Gastroesophageal sphincter (tissue), 4 donors: ENCODE results near the gene TPRX1. TPM values are rescaled to one million over a fixed set of nuclear protein-coding genes. Genes with fewer than 3 reads are reported as not detected.
"Not testable (repeated sequence)": the region's sequence is repeated elsewhere in the genome, so short reads cannot be mapped to it uniquely, and the experiment has no call there.

Experiments used
- ATAC-seq: fragments of 150-250 bp; one replicate; pipeline ENCODE4 v1.9.1; 2016; ENCODE audit warnings: mild to moderate bottlenecking, moderate library complexity
- H3K27ac ChIP-seq, 4 donors: fragments of 200-600 bp; sonication (generic) in 3 of 4; 1 replicate in 3 of 4; 2 replicates in 1 of 4; pipeline ENCODE4 v1.5.1; 2016 to 2019
- H3K27me3 ChIP-seq: fragments of 200-600 bp; sonication (generic); one replicate; pipeline ENCODE4 v1.5.1; 2019
- H3K36me3 ChIP-seq, 2 donors: fragments of 200-600 bp; sonication (generic); one replicate each; pipeline ENCODE4 v1.5.1; 2019; ENCODE audit warnings: control low read depth in 1 of 2
- H3K4me1 ChIP-seq, 3 donors: fragments of 200-600 bp; sonication (generic); 1 replicate in 2 of 3; 2 replicates in 1 of 3; pipeline ENCODE4 v1.5.1; 2016 to 2019; ENCODE audit warnings: control low read depth in 2 of 3
- H3K4me3 ChIP-seq, 2 donors: fragments of 200-600 bp; sonication (generic); one replicate each; pipeline ENCODE4 v1.5.1; 2019; ENCODE audit warnings: mild to moderate bottlenecking in 1 of 2, moderate library complexity in 1 of 2
- H3K9me3 ChIP-seq, 3 donors: fragments of 200-600 bp; sonication (generic); one replicate each; pipeline ENCODE4 v1.5.1; 2017 to 2019; ENCODE audit warnings: control low read depth in 2 of 3
- CTCF ChIP-seq, 4 experiments: fragments of 200-600 bp in 2 of 4; fragments of 450-650 bp in 2 of 4; sonication (generic) in 1 of 4; IDR thresholded peaks; one replicate each; pipeline ENCODE4 v1.5.1; 2017 to 2019; ENCODE audit warnings: antibody characterized with exemption in 4 of 4, mild to moderate bottlenecking in 2 of 4, moderate library complexity in 2 of 4
- EP300 ChIP-seq: sonication (generic); formaldehyde crosslinking; IDR thresholded peaks from one replicate; pipeline ENCODE4 v1.6.1; 2017; ENCODE audit warnings: antibody characterized with exemption, mild to moderate bottlenecking
- POLR2A ChIP-seq, 2 donors: fragments of 450-650 bp; IDR thresholded peaks; one replicate each; pipeline ENCODE4 v1.6.1; 2017; ENCODE audit warnings: antibody characterized with exemption in 2 of 2, mild to moderate bottlenecking in 2 of 2, moderate library complexity in 1 of 2
- POLR2AphosphoS5 ChIP-seq: sonication (generic); formaldehyde crosslinking; IDR thresholded peaks from one replicate; pipeline ENCODE4 v1.6.1; 2017; ENCODE audit warnings: antibody characterized with exemption
- WGBS, 2 donors: methylation state at CpG; one replicate each; pipeline ENCODE4 v1.1.5; 2018; ENCODE audit warnings: low coverage in 1 of 2; 5-methylcytosine and 5-hydroxymethylcytosine counted together
- total RNA-seq, 4 donors: library from RNA; depleted of rRNA; stranded (reverse); fragments of >200 nt; gene quantifications; one replicate each; pipeline ENCODE4 v1.1.0, GENCODE V29; 2016

TPRX1 gene
- total RNA-seq, 4 donors from 2014 or later = not detected

DNA sequence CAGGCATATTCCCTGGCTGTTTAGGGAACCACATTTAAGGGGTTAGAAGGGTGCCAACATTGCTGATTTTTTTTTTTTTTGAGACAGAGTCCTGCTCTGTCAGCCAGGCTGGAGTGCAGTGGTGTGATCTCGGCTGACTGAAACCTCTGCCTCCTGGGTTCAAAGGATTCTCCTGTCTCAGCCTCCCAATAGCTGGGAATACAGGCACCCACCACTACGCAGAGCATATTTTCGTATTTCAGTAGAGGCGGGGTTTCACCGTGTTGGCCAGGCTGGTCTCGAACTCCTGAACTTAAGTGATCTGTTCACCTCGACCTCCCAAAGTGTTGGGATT is 9.6 kb upstream of the TPRX1 start:
- no peak for ATAC-seq
- TF ChIP-seq POLR2AphosphoS5 (no peak), POLR2A (IDR thresholded peaks at IDR 0.05) (no peak), EP300 (no peak), CTCF (IDR thresholded peaks at IDR 0.05) (no peak)
- Histone ChIP-seq H3K9me3 (no peaks in the 10 kb centered on the region), H3K27ac (no peak overlapping the region), H3K36me3 (no peaks in the 10 kb centered on the region), H3K4me3 (no peak overlapping the region), H3K27me3 (peaks cover 20% of the 10 kb centered on the region), H3K4me1 (no peaks in the 10 kb centered on the region)
- 50 to 58% methylated on average over 2 to 6 of the region's 7 CpGs for WGBS, 2 donors

GRCh38 chr19:47813304-47813994 is 9.1 kb upstream of the TPRX1 start:
- peak in 3 of 4 experiments; percentile 28 to 74 (median 39) for TF ChIP-seq CTCF (IDR thresholded peaks at IDR 0.05)
- TF ChIP-seq EP300 = no peak
- H3K27ac ChIP-seq = no peak overlapping the region
- ATAC-seq = peak; percentile 58
- peaks cover 15% of the 10 kb centered on the region for H3K27me3 ChIP-seq
- H3K9me3 ChIP-seq = no peaks in the 10 kb centered on the region
- no peaks in the 10 kb centered on the region for H3K36me3 ChIP-seq
- no peaks in the 10 kb centered on the region for H3K4me1 ChIP-seq
- WGBS, 2 donors = 22 to 79% methylated on average over 7 to 10 of the region's 17 CpGs
- H3K4me3 ChIP-seq = no peak overlapping the region

GRCh38 chr19:47806435-47806834 is 2.1 kb upstream of the TPRX1 start:
- Histone ChIP-seq H3K4me3 (no peak overlapping the region), H3K36me3 (no peaks in the 10 kb centered on the region), H3K27ac (no peak overlapping the region), H3K9me3 (no peaks in the 10 kb centered on the region), H3K27me3 (no peaks in the 10 kb centered on the region), H3K4me1 (no peaks in the 10 kb centered on the region)
- TF ChIP-seq EP300 = no peak
- no peak for TF ChIP-seq POLR2AphosphoS5
- no peak for TF ChIP-seq POLR2A (IDR thresholded peaks at IDR 0.05)
- TF ChIP-seq CTCF (IDR thresholded peaks at IDR 0.05) = no peak
- 58 to 88% methylated on average over 5 to 6 of the region's 6 CpGs for WGBS, 2 donors
- no peak for ATAC-seq

- no peak for ATAC-seq
- Histone ChIP-seq H3K27me3 (no peaks in the 10 kb centered on the region), H3K27ac (no peak overlapping the region), H3K4me1 (no peaks in the 10 kb centered on the region), H3K4me3 (no peak overlapping the region), H3K36me3 (no peaks in the 10 kb centered on the region), H3K9me3 (no peaks in the 10 kb centered on the region)
- WGBS, 2 donors = 71 to 82% methylated on average over 7 to 8 of the region's 10 CpGs
- TF ChIP-seq POLR2AphosphoS5 = no peak
- no peak for TF ChIP-seq POLR2A (IDR thresholded peaks at IDR 0.05)
- TF ChIP-seq CTCF (IDR thresholded peaks at IDR 0.05) = no peak
- no peak for TF ChIP-seq EP300
Measured at GRCh38 chr19:47805313-47805712, 962 bp upstream of the TPRX1 start.

DNA sequence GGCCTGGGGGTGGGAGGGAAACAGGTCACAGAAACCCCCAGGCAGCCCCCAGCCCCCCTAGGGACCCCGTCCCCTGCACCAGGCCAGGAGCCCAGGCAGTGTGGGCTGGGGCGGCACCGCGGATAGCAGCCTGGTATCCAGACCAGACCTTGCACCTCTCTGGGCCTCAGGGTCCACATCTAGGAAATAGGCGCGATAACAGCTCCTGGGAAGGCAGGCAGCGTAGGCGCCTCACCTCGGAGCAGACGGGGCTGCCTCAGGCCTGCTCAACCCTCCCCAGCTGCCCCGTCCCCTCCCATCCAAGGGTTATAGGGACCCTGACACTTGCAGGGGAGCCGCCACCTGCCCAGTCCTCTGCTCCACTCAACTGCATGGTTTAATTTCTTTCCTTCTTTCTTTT is 680 bp downstream of the TPRX1 start:
- H3K27me3 ChIP-seq, H3K36me3 ChIP-seq, H3K9me3 ChIP-seq, H3K27ac ChIP-seq, ATAC-seq, H3K4me3 ChIP-seq, H3K4me1 ChIP-seq: not testable (repeated sequence)
- WGBS, 2 donors = no CpG with 5 or more reads among the region's 12 CpGs

- H3K27me3 ChIP-seq, H3K4me3 ChIP-seq, H3K9me3 ChIP-seq, H3K4me1 ChIP-seq, H3K36me3 ChIP-seq, ATAC-seq, H3K27ac ChIP-seq: not testable (repeated sequence)
- WGBS, 2 donors = no CpG with 5 or more reads among the region's 21 CpGs
Measured at GRCh38 chr19:47803148-47803547, 1.2 kb downstream of the TPRX1 start.
